GM19397 (cell line): ENCODE measurements around the gene ANAPC16.
A peak's percentile ranks its signal among the peaks of the same experiment; 100 is the strongest.
"Not testable (repeated sequence)": the region's sequence is repeated elsewhere in the genome, so short reads cannot be mapped to it uniquely, and the experiment has no call there.

Experiments
- ATAC-seq: cut with Tn5 transposase; IDR thresholded peaks from one replicate; pipeline ENCODE4 v1.9.1; 2021; ENCODE audit warnings: mild to moderate bottlenecking, moderate library complexity; ENCODE audit not compliant: unreplicated experiment

ANAPC16 gene

GRCh38 chr10:72215611-72216549, at the start of gene ANAPC16, which contains the start of gene ASCC1:
TSS of gene ANAPC16 (plus strand) at chr10:72216012. CDS start at chr10:72223915, 7,903 bp downstream.
TSS of gene ASCC1 (minus strand) at chr10:72216276. CDS start at chr10:72213298, 2,978 bp downstream.
- ATAC-seq = peak; percentile 87

DNA sequence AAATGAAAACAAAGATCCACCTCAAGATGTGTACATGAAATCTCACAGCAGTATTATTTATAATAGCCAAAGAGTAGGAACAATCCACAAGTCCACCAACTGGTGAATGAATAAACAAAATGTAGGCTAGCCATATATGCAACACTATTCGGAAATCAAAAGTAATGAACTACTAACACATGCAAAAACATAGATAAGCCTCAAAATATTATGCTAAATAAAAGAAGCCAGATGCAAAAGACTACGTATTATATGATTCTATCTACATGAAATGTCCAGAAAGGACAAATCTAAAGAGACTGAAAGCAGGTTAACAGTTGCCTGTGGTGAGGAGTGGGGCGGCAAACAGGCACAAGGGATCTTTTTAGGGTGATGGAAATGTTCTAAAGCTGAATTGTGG, 48.7 kb upstream of the ANAPC16 start:
- no peak for ATAC-seq

- no peak for ATAC-seq
Observed at GRCh38 chr10:72170263-72170662, 45.5 kb upstream of the ANAPC16 start.

DNA sequence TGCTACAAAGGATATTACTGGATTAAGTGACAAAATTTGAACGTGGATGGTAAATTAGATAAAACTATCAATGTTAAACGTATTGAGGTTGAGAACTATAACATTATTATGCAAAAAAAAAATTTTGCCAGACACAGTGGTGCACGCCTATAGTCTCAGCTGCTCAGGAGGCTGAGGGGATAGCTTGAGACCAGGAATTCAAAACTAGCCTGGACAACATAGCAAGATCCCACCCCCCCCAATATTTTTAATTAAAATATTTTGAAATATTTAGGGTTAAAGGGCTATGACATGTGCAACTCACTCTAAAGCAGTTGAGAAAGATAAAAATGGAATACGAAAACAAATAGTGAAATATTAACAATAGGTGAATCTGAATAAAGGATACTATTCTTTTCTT, 45.1 kb upstream of the ANAPC16 start:
- ATAC-seq = no peak

DNA sequence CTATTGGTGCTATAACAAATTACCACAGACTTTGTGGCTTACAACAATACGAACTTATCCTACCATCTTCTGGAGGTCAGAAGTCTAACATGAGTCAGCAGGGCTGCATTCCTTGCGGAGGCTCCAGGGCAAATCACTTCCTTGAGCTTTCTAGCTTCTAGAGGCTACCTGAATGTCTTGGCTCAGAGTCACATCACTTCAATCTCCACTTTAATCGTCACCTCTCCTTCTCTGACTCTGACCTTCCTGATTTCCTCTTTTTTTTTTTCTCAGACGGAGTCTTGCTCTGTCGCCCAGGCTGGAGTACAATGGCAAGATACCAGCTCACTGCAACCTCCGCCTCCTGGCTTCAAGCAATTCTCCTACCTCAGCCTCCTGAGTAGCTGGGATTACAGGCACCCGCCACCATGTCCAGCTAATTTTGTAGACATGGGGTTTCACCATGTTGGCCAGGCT, 44.6 kb upstream of the ANAPC16 start:
- ATAC-seq = no peak

- ATAC-seq = no peak
Observed at GRCh38 chr10:72173262-72173618, 42.6 kb upstream of the ANAPC16 start.

- peak; percentile 53 for ATAC-seq
Observed at GRCh38 chr10:72173619-72174296, 42.1 kb upstream of the ANAPC16 start.

- ATAC-seq = no peak
Observed at GRCh38 chr10:72174297-72174662, 41.5 kb upstream of the ANAPC16 start.

GRCh38 chr10:72175149-72175548, 40.7 kb upstream of the ANAPC16 start:
- no peak for ATAC-seq

DNA sequence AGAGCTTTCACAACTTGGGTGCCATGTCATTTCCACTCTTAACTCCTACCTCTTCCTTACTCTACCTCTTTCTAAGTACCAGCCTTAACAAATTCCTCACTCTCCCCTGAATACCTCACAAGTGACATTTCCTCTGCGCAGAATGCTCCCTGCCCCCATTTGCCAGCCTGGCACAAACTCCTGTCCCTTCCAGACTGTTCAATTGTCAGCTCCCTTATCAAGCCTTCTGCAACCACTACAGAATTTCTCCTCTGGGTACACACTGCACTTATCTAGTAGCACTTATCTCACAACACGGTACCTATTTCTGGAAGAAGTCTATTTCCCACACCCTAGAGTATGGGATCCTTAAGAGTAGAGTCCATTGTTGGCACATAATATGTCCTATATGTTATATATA, 39.1 kb upstream of the ANAPC16 start:
- ATAC-seq = no peak

DNA sequence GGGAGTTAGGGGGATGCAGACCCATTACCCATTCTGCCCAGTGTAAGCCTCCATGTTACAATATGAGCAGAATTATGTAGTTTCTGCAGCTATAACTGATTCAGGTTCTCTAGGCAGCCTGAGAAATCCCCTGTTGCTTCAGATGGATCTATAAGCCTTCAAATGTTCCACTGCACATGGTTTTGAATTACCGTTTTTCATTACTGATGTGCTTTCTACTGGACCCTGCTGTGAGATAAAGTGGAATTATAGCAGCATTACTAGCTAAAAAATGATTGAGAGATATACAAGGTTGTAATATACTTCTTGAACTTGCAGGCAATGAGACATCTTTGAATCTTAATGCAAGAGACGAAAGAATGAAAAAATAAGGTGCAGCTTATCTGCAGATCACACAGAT, 38.4 kb upstream of the ANAPC16 start:
- ATAC-seq = no peak

DNA sequence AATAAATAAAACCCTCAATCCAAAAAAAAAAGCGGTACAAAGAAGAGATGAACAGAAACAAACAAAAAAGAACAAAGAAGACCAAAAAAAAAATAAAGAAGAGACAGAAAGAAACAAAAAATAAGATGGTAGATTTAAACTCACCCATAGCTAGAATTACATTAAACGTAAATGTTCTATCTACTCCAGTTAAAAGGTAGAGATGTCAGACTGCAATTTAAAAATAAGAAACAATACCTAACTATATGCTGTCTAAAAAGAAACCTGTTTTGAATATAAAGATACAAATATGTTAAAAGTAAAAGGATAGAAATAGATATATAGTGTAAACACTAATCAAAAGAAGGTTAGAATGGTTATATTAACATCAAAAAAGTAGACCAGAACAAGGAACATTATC, 31.7 kb upstream of the ANAPC16 start:
- ATAC-seq = no peak

DNA sequence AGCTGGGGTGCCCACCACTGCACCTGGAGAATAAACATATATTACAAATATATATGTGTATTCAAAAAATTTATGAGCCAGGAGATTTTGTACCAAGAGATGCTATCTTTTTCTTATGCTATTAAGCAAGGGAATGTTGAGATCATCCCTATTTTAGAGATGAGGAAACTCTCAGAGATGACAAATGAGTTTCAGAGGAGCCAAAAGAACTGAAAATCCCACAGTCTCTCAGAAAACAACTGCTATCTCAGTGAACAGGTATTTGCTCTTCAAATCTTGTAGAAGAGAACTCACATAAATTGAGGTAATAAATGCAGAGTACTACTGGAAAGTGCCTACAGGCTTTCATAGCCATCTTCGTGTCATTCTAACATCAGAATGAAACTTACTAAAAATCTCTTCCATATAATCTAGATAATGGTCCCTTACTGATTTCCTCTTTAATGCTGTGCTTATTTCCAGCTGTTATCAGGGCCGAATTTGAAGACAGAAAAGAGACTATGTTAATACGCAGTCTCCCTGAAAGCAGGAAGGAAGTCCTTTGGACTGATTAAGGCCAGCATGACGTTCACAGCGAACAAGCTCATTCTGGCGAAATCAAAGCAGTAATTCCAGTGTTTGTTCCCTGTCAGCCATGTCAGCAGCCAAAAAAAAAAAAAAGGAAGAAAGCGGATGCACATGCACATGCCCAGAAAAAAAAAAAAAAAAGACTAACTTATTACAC, 29.4 kb upstream of the ANAPC16 start:
- no peak for ATAC-seq

DNA sequence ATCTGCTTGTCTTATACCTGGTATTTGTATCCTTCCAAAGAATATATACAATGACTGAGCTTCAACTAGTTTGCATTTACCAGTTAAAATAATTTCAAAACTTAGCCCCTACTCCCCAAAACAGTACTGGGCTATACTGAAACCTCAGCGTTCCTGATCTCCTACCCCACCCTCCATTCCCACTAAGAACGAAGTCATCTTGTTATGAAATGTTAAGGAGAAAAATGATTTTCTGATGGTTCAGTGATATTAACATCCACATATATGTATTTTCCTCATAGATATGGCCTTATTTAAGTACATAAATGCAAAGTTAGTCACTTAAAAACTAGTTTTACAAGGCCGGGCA, 28.9 kb upstream of the ANAPC16 start:
- no peak for ATAC-seq

- ATAC-seq = no peak
Observed at GRCh38 chr10:72194949-72195348, 20.9 kb upstream of the ANAPC16 start.

DNA sequence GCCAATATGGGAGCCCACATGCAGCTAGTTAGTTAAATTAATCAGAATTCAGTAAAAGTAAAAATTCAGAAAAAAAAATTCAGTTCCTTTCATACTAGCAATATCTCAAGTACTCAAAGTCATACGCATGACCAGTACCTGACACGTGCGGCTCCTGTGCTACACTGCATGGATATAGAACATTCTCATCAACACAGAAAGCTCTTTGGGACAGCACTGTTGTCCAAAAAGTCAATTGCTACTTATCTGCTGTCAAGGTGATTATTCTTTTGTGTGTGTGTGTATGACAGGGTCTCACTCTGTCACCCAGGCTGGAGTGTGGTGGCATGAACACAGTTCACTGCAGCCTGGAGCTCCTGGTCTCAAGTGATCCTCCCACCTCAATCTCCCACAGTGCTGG, 14.9 kb upstream of the ANAPC16 start:
- no peak for ATAC-seq

- ATAC-seq = no peak
Observed at GRCh38 chr10:72201293-72201692, 14.5 kb upstream of the ANAPC16 start.

GRCh38 chr10:72204296-72204695, 11.5 kb upstream of the ANAPC16 start:
- ATAC-seq = no peak

GRCh38 chr10:72204724-72205123, 11.1 kb upstream of the ANAPC16 start:
- ATAC-seq = no peak

GRCh38 chr10:72206511-72207229, 9.1 kb upstream of the ANAPC16 start:
- no peak for ATAC-seq

GRCh38 chr10:72208526-72208925, 7.3 kb upstream of the ANAPC16 start:
- ATAC-seq = not testable (repeated sequence)
